HFFc6 (cell line): Measurements from ENCODE around the gene BAZ1B. TPM values are rescaled to one million over a fixed set of nuclear protein-coding genes. Genes with fewer than 3 reads are reported as not detected.

Experiments used
- DNase-seq: peaks from one replicate; pipeline ENCODE4 v3.0.0-alpha.2; 2018
- H3K27ac Mint-ChIP-seq: 2 replicates; pipeline ENCODE4 v1.8.0; 2020; ENCODE audit warnings: mild to moderate bottlenecking, mixed read lengths
- H3K27me3 Mint-ChIP-seq: 2 replicates; pipeline ENCODE4 v1.8.0; 2021; ENCODE audit warnings: mild to moderate bottlenecking, moderate library complexity, mixed read lengths; ENCODE audit not compliant: insufficient read depth
- H3K36me3 Mint-ChIP-seq: 2 replicates; pipeline ENCODE4 v1.8.0; 2021; ENCODE audit warnings: low read depth, mixed read lengths
- H3K4me1 Mint-ChIP-seq: 2 replicates; pipeline ENCODE4 v1.8.0; 2020; ENCODE audit warnings: low read depth, mixed read lengths
- H3K4me3 Mint-ChIP-seq: 2 replicates; pipeline ENCODE4 v1.8.0; 2020; ENCODE audit warnings: mild to moderate bottlenecking, moderate library complexity, mixed read lengths
- H3K9me3 Mint-ChIP-seq: 2 replicates; pipeline ENCODE4 v1.8.0; 2020; ENCODE audit warnings: mild to moderate bottlenecking, mixed read lengths
- total RNA-seq, 6 experiments: library from RNA; stranded (reverse); fragmentation: NEBNext Ultra II Directional; extraction: Animal tissue kit (Norgen Biotek cat#: 25700); gene quantifications; 2 replicates in 1 of 6; 3 replicates in 5 of 6; pipeline ENCODE4 v1.2.3, GENCODE V29; 2021
- TF ChIP-seq, protein P1 (sequence below): fragments of 200-600 bp; sonication (generic); IDR thresholded peaks from 2 replicates; pipeline ENCODE4 v1.5.0; 2021; ENCODE audit warnings: antibody characterized with exemption, mild to moderate bottlenecking

The BAZ1B gene
- total RNA-seq, 6 experiments from 2014 or later = 54.0 to 66.5 (median 63.8) TPM

DNA sequence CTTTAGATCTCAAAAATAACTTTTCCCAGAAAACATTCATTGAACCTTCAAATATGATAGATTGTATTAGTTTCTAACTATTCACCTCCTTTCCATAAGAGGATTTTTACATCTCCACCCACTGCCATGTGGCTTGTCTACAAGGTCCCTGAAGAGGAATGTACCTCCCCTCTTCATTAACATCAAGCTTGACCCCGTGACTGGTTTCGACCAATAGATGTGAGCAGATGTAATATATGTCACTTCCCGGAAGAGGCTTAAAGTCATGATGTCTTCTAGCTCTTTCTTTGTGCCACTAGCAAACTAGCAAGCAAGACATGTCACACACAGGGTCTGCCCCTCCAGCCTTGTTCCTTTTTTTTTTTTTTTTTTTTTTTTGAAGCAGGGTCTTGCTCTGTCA, 6.9 kb downstream of the BAZ1B start:
- Mint-ChIP-seq H3K9me3 (no peaks in the 10 kb centered on the region), H3K4me1 (peaks cover 36% of the 10 kb centered on the region), H3K27ac (no peak overlapping the region; the same call in 1 of the 2 replicates), H3K4me3 (no peak overlapping the region), H3K27me3 (no peaks in the 10 kb centered on the region; the same call in 1 of the 2 replicates), H3K36me3 (peaks cover 45% of the 10 kb centered on the region)
- TF ChIP-seq, protein P1, sequence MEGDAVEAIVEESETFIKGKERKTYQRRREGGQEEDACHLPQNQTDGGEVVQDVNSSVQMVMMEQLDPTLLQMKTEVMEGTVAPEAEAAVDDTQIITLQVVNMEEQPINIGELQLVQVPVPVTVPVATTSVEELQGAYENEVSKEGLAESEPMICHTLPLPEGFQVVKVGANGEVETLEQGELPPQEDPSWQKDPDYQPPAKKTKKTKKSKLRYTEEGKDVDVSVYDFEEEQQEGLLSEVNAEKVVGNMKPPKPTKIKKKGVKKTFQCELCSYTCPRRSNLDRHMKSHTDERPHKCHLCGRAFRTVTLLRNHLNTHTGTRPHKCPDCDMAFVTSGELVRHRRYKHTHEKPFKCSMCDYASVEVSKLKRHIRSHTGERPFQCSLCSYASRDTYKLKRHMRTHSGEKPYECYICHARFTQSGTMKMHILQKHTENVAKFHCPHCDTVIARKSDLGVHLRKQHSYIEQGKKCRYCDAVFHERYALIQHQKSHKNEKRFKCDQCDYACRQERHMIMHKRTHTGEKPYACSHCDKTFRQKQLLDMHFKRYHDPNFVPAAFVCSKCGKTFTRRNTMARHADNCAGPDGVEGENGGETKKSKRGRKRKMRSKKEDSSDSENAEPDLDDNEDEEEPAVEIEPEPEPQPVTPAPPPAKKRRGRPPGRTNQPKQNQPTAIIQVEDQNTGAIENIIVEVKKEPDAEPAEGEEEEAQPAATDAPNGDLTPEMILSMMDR = no peak
- no peak for DNase-seq

DNA sequence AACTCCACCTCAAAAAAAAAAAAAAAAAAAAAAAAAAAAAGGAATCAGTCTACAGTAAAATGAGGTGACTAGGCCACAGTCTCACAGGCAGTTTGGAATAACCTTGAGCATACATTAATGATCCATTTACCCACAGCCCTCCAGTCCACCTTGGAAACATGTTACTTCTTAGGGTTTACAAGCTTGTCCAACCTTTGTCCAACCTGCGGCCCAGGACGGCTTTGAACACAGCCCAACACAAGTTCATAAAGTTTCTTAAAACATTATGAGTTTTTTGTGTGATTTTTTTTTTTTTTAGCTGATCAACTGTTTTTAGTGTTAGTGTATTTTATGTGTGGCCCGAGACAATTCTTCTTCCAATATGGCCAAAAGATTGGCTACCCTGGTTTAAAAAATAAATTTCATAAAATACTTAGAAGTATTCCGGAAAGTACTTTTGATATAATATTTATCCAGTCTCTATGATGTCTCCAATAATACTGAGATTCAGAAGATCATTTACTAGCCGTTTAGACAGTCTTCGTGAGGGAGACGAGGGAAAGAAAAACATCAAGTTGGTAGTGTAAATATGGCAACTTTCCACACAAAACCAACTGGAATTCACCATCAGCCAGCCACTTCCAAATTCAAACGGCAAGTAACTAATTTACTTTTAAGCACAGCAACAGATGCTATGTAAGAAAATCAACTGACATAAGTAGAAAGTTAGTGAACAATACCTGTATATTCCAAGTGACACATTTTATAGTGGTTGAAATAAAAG, 9.9 kb downstream of the BAZ1B start:
- H3K36me3 Mint-ChIP-seq = peaks cover 36% of the 10 kb centered on the region
- H3K27ac Mint-ChIP-seq = no peak overlapping the region
- no peaks in the 10 kb centered on the region for H3K9me3 Mint-ChIP-seq
- no peak overlapping the region for H3K4me3 Mint-ChIP-seq
- no peak for DNase-seq
- H3K4me1 Mint-ChIP-seq = peaks cover 17% of the 10 kb centered on the region
- H3K27me3 Mint-ChIP-seq = no peaks in the 10 kb centered on the region
- TF ChIP-seq, protein P1 = no peak

DNA sequence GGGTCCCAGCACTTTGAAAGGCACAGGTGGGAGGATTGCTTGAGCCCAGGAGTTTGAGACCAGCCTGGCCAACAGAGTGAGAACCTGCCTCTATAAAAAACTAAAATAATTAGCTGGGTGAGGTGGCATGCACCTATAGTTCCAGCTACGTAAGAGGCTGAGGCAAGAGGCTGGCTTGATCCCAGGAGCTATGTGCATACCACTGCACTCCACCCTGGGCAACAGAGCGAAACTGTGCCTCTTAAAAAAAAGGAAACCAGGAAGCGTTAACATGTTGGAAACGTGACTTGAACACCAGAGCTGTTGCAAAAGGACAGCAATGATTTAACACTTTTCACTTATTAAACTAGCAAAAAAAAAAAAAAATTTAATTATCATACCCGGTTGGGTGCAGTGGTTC, 12.6 kb downstream of the BAZ1B start:
- DNase-seq = no peak
- peaks cover 45% of the 10 kb centered on the region for H3K36me3 Mint-ChIP-seq
- TF ChIP-seq, protein P1 = no peak
- no peaks in the 10 kb centered on the region for H3K27me3 Mint-ChIP-seq
- H3K9me3 Mint-ChIP-seq = no peaks in the 10 kb centered on the region
- H3K27ac Mint-ChIP-seq = no peak overlapping the region
- H3K4me1 Mint-ChIP-seq = peaks cover 11% of the 10 kb centered on the region; the same call in 1 of the 2 replicates
- H3K4me3 Mint-ChIP-seq = no peak overlapping the region

DNA sequence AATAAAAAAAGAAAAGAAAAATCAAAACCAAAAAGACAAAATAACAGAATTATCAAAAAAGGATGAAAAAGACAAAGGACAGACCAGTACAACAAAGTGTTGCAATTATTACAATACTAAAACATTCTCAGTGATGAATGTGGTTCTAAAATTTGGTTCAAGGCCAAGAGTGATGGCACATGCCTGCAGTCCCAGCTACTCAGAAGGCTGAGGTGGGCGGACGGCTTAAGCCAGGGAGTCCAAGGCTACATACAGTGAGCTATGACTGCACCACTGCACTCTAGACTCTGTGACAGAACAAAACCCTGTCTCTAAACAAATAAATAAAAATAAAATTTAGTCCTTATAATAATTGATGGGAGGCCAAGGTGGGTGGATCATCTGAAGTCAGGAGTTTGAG, 14.5 kb downstream of the BAZ1B start:
- H3K4me3 Mint-ChIP-seq = no peak overlapping the region
- H3K9me3 Mint-ChIP-seq = no peaks in the 10 kb centered on the region
- H3K36me3 Mint-ChIP-seq = peaks cover 49% of the 10 kb centered on the region
- no peaks in the 10 kb centered on the region for H3K27me3 Mint-ChIP-seq
- H3K27ac Mint-ChIP-seq = no peak overlapping the region
- TF ChIP-seq, protein P1 = no peak
- 0 out of 2 replicates have a peak, but pooled peaks cover 6% of the 10 kb centered on the region for H3K4me1 Mint-ChIP-seq
- no peak for DNase-seq

DNA sequence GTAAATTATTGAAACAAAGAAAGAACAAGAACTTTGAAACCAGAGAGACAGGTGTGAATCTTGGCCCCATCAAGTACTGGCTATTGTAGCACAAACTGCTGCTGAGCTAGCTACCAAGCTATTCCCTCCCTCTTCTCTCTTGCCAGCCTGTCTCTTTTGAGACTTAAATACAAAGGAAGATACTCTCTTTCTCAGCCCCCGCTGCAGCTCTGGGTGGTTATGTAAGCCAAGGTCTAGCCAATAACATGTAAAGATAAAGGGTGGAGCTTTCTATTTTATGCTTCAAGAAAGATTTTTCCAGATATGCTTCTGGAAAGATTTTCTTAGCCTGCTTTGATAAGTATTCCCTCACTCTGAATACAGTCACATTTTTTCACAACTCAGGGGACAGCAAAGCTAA, 17.2 kb downstream of the BAZ1B start:
- Mint-ChIP-seq H3K27me3 (no peaks in the 10 kb centered on the region; the same call in 1 of the 2 replicates), H3K27ac (no peak overlapping the region), H3K4me1 (no peaks in the 10 kb centered on the region), H3K9me3 (no peaks in the 10 kb centered on the region), H3K36me3 (peaks cover 46% of the 10 kb centered on the region), H3K4me3 (no peak overlapping the region)
- TF ChIP-seq, protein P1 = no peak
- DNase-seq = no peak
